NCI-H1930 (cell line): ENCODE data around the gene UBE2I.
"Not testable (repeated sequence)": the region's sequence is repeated elsewhere in the genome, so short reads cannot be mapped to it uniquely, and the experiment has no call there.

Experiments
- DNase-seq, 2 experiments: peaks; one replicate each; lab custom pipeline; 2025; lab: John Stamatoyannopoulos, UW

The UBE2I gene

DNA sequence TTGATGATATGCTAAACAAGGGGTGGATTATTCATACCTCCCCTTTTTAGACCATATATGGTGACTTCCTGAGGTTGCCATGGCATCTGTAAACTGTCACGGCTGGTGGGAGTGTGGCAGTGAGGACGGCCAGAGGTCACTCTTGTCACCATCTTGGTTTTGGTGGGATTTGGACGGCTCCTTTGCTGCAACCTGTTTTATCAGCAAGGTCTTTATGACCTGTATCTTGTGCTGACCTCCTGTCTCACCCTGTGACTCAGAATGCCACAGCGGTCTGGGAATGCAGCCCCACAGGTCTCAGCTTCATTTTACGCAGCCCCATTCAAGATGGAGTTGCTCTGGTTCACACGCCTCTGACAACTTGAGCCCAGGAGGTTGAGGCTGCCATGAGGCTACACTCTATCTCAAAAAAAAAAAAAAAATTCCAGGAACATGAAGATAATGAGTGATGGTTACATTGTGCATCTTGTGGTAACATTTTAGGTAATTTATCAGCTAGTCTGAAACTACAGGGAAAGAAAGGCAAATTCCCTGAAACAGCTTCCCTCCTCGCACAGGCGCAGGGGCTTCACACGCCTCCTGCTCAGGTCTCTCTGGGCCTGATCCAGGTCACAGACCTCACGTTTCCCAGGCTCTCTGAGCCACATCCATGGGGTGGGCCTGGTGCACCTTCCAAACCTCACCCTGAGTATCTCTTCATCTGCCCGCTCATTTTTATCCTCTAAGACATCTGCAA is 15.3 kb upstream of the UBE2I start:
- no peak for DNase-seq

GRCh38 chr16:1295465-1295864 is 14.0 kb upstream of the UBE2I start:
- no peak for DNase-seq

DNA sequence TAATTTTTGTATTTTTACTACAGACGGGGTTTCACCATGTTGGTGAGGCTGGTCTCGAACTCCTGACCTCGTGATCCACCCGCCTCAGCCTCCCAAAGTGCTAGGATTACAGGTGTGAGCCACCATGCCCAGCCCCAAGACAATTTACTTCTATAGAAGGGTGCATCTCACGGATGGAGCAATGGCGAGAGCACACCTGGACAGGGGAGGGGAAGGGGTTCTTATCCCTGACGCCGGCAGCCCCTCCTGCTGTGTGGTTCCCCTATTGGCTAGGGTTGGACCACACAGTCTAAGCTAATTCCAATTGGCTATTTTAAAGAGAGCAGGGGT is 12.8 kb upstream of the UBE2I start:
- DNase-seq, result not testable (repeated sequence)

DNA sequence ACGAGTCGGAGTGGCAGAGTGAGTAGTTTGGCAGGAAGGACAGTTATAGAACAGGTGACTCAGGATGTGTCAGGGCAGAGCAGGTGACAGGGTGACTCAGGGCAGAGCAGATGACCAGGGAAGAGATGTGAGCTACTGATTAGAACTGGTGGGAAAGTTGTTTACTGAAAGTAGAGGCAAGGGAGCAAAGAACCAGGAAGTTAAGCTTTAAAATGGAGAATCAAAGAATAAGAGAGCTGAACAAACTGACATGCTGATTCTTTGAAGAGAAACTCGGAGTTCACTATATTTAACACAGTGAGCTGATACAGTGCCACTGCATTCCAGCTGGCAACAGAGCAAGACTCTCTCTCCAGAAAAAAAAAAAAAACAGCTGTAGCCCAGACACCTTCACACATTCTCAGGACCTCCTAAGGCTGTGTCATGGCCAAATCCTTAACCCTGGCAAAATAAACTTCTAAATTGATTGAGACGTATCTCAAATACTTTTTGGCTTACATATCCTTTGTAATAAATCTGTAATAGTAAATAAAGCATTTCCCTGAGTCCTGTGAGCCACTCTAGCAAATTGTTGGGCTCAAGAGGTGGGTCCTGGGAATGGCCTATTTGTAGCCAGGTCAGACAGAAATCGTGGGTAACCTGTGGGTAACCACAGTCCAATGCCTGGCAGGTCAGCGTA is 12.3 kb upstream of the UBE2I start:
- no peak for DNase-seq

- no peak for DNase-seq
These were observed 11.0 kb upstream of the UBE2I start for GRCh38 chr16:1298406-1298805.

- no peak for DNase-seq
These were observed 10.2 kb upstream of the UBE2I start for GRCh38 chr16:1299012-1299867.

- DNase-seq, result no peak
These were observed 9.6 kb upstream of the UBE2I start for GRCh38 chr16:1299868-1300203.

DNA sequence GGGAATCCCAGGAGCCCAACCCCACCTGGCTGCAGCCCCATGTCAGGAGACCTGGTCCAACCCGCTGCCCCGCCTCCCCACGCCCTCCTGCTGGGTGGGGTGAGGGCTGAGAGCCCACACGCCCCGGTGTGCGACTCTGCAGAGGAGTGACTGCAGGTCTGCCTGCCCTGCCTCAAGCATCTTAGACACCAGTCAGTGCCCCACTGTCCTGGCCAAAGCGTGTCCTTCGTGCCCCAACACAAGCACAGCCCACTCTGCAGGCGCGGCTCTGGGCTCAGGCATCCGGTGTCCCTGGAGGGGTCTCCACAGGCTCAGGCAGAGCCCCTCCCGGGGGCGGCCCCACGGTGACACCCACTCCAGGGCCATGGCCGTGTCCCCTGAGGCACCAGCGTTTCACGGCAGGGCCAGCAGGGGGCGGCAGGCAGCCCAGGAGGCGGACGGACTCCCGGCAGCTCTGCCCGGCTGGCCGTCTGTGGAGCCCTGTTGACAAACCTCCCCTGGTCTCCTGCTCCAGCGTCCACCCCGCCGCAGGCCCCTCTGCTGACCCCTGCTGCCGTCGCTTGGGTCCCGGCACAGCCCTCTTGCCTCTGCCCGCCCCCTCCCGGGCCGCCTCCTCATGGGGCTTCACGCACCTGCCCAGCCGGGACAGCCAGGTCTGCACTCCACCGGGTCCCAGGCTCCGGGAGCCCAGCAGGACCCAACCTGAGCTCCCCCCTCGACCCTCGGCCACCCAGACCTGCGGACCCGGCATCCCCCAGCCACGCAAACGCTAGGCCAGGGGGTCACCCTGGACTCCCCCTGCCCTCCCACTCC is 8.6 kb upstream of the UBE2I start:
- peak; percentile 54 to 71 for DNase-seq

GRCh38 chr16:1301562-1301961 is 7.9 kb upstream of the UBE2I start:
- no peak for DNase-seq

- no peak for DNase-seq
These were observed 3.6 kb upstream of the UBE2I start for GRCh38 chr16:1305823-1306222.

GRCh38 chr16:1306334-1306733 is 3.1 kb upstream of the UBE2I start:
- DNase-seq, result no peak

DNA sequence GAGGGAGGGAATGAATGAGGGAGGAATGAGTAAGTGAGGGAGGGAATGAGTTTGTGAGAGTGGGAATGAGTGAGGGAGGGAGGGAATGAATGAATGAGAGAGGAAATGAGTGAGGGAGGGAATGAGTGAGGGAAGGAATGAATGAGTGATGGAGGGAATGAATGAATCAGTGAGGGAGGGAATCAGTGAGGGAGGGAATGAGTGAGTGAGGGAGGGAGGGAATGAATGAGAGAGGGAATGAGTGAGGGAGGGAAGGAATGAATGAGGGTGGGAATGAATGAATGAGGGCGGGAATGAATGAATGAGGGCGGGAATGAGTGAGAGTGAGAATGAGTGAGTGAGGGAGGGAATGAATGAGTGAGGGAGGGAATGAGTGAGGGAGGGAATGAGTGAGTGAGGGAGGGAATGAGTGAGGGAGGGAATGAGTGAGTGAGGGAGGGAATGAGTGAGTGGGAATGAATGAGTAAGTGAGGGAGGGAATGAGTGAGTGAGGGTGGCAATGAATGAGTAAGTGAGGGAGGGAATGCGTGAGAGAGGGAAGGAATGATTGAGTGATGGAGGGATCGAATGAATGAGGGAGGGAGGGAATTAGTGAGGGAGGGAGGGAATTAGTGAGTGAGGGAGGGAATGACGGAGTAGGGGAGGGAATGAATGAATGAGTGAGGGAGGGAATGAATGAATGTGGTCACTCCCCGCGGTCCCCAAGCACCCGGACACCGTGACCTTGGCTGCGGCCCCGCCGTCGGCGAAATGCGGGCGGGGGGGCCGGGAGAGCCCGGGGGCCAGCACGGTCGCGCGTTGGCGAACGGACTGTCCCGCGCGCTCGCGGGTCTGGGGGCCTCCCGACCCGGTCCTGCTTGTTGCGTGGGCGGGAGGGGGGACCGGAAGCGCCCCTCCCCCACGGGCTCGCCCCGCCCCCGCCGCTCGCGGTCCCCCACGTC is 1.1 kb upstream of the UBE2I start:
- DNase-seq, result peak in 1 of 2 experiments; percentile 86

DNA sequence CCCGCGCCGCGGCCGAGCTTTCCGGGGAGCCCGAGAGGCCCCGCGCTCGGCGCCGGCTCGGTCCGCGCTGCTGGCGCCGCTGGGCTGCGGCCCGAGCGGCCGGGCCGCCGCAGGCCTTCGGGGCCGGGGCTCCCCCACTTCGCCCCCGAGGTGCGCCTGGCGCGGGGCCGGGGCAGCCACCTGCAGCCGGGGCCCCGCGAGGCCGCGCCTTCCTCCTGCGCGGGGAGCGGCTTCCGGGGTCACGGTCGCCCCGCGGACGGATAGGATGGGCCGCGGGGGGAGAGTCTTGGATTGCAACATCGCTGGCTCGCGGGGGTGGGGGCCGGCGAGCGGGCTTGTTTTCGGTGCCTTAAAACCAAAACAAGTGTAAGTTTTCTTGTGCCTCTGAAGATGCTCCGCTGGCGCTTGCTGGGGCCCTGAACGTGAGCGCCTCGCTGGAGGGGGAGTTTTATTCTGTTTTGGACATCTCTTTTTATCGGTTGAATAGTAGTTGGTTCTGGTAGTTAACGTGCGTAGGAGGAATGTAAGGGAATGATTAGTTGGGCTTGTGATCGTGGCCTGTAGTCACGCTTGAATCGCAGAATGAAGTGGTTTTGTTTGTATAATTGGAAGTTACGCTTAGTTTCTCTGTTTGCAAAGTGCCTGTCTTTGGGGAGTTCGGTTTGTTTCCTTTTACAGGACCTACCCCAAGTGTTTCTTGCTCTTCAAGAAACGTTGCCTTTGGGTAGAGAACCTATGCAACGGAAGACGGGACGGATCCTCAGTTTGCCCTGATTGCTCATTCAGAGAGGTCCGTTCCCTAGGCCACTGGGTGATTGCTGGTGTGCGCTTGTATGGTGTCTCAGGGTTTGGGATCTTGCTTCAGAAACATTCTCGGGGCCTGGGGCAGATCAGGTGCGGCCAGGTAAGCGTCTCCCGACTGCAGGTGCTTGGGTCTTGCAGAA is 724 bp downstream of the UBE2I start:
- DNase-seq, result no peak

GRCh38 chr16:1310832-1311200 is 1.4 kb downstream of the UBE2I start:
- no peak for DNase-seq

DNA sequence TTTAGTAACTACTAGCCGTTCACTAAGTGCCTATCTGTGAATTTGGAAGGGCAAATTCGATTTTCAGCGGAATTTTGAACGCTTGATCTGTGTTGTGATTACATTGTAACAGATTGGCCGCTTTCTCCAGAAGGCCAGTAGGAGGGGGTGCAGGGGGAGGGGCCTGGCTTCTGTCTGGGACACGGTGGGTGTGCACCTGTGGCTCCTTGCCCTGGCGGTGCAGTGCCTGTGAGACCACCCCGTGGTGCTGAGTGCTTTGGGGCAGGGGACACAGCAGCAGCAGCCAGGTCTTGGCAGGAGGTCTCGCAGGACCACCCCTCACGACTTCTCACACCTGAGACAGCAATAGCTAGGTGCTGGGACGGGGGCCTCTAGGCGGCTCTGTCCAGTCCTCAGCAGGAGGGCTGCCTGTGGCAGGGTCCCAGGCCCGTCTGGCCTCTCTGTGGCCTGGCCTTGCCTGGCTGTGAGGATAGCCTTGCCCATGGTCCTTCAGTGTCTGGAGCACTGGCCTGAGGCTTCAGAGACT is 1.8 kb downstream of the UBE2I start:
- no peak for DNase-seq

DNA sequence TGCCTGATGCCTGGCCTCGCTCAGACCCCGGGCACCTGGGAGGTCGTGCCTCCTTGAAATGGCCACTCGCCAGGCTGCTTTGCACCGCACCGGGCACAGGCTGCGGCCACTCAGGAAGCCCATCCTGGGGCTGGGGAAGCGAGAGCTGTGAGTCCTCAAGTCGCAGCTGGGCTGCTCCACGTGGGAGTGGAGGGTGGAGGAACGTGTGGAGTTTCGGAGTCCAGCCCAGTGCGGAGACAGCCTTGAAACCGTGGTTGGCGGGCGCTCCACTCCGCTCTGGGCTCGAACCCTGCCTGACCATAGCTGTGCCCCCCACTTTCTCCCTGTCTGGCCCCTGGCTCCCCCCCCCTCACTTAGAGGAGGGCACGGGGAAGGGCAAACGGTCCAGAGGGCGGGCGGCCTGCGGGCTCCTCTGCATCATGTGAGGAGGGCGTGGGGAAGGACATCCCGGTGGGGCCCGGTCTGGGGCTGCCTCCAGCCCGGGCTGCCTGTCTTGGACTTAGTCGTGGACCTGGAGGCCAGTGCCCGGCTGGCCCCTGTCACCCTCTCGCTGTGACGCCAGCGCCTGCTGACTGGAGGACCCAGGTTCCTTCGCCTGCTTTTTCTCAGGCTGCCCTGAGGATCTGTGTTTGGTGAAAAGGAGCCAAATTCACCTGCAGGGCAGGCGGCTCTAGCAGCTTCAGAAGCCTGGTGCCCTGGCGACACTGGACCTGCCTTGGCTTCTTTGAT is 2.5 kb downstream of the UBE2I start:
- DNase-seq, result no peak

DNA sequence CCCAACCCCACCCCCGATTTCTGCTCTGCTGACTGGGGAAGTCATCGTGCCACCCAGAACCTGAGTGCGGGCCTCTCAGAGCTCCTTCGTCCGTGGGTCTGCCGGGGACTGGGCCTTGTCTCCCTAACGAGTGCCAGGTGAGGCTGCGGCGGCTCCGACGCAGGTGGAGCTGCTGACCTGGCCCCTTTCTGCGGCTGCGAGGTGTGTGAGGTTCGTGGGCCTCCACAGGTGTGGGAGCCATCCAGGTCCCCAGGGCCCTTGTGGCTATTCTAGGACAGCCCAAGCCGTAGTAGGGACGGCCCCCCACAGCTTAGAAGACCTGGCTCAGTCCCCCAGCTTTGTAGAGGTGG is 3.0 kb downstream of the UBE2I start:
- DNase-seq, result no peak

DNA sequence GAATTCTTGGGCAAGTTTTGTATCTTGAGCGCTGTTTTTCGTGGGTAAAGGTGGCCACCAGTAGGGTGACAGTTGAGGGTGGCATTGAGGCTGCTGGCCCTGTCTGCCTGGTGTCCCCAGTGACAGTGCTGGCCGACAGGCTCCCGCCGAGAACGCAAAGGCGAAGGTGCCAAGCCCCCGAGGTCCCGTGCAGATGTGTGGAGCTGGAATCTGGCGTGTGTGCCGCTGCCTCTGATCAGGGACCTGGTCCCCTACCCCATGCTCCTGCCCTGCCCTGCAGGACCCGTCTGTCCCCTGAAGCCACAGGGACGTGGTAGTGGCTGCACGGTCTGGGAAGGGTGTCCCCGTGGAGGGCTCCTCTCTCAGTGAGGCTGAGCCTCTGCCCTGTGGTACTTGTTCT is 3.5 kb downstream of the UBE2I start:
- DNase-seq, result no peak

DNA sequence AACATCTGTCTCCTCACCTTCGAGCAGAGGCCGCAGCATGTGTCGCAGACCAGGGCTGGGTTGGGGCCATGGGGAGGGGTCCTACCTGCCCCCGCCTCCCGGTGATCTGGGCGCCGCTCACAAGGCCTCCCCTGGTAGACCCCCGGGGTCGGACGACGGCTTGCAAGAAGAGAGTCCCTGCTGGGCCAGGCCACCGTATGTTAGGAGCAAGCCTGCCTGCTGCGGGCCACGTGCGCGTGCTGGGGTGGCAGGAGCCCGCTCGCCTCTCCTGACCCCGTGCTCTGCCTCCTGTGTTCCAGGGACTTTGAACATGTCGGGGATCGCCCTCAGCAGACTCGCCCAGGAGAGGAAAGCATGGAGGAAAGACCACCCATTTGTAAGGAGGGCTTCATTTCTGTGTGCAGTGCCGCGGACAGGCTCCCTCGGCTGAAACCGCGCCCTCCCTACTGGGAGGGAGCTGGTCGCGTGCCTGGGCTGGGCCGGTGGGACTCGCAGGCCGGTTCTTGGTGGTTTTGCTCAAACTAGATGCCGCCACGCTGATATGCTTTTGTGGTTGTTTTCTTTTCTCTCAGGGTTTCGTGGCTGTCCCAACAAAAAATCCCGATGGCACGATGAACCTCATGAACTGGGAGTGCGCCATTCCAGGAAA is 4.4 kb downstream of the UBE2I start:
- no peak for DNase-seq
